K562 (cell line): ENCODE data around the gene AMPD3. TPM values are rescaled to one million over a fixed set of nuclear protein-coding genes. Genes with fewer than 3 reads are reported as not detected.

ENCODE experiments used
- ATAC-seq: fragments of 200-7000 bp; cut with Tn5 transposase; 3 replicates; pipeline ENCODE4 v1.9.1; 2020; ENCODE audit warnings: moderate library complexity
- BruUV-seq: library from RNA; stranded (reverse); fragments of 400-500 nt; replicated peaks from 2 replicates; lab custom pipeline; 2021; lab: Mats Ljungman, UMichigan
- CTCF ChIA-PET: fragments of 300-600 bp; formaldehyde crosslinking; extraction: SDS; loops from one replicate; lab custom pipeline; 2021; ENCODE audit warnings: low intra/inter-chr PET ratio; lab: Yijun Ruan, JAX
- POLR2A ChIA-PET: fragments of 300-600, 350-650 bp; sonication (Branson Sonifier 250); formaldehyde crosslinking; extraction: SDS; loops from one replicate; lab custom pipeline; 2021; ENCODE audit warnings: antibody characterized with exemption, inconsistent platforms; lab: Yijun Ruan, JAX
- DNase-seq, 4 experiments: peaks; one replicate each; pipeline versions ENCODE4 v3.0.0 to v3.0.0-alpha.2; 2011 to 2018; ENCODE audit warnings: low spot score in 3 of 4, mixed read lengths in 3 of 4; ENCODE audit errors: extremely low read depth in 1 of 4
- FAIRE-seq: peaks from 2 replicates; lab custom pipeline; 2011; peaks lifted over from hg19 to GRCh38; lab: Jason Lieb, UNC
- H2AFZ ChIP-seq: 2 replicates; pipeline ENCODE4 v1.6.0; 2011; ENCODE audit warnings: low read depth, low read length, control low read depth, inconsistent platforms
- H3K27ac ChIP-seq: fragments of 200-600 bp; 3 replicates; pipeline ENCODE4 v1.8.0; 2011; ENCODE audit warnings: low read depth, mild to moderate bottlenecking, control low read depth, inconsistent platforms, low read length, moderate library complexity, mixed read lengths; ENCODE audit errors: extremely low read depth
- H3K27me3 ChIP-seq, 2 experiments: fragments of 300-600 bp in 1 of 2; 2 replicates in 1 of 2; 3 replicates in 1 of 2; pipeline versions ENCODE4 v1.6.0 to v1.8.0; 2011; ENCODE audit warnings: inconsistent platforms in 2 of 2, low read length in 2 of 2, mild to moderate bottlenecking in 1 of 2, mixed read lengths in 1 of 2, moderate library complexity in 1 of 2; ENCODE audit not compliant: control insufficient read depth in 2 of 2, insufficient read depth in 2 of 2
- H3K36me3 ChIP-seq: fragments of 300-600 bp; 3 replicates; pipeline ENCODE4 v1.8.0; 2011; ENCODE audit warnings: mild to moderate bottlenecking, low read length, inconsistent platforms; ENCODE audit not compliant: control insufficient read depth, insufficient read depth
- H3K4me1 ChIP-seq, 2 experiments: fragments of 200-600 bp in 1 of 2; replicated peaks in 1 of 2; 2 replicates in 1 of 2; 3 replicates in 1 of 2; pipeline versions ENCODE4 v1.5.1 to v1.8.0; 2011; ENCODE audit warnings: inconsistent platforms in 2 of 2, low read length in 2 of 2, mild to moderate bottlenecking in 1 of 2, mixed read lengths in 1 of 2, moderate library complexity in 1 of 2; ENCODE audit not compliant: control insufficient read depth in 2 of 2, insufficient read depth in 2 of 2
- H3K4me2 ChIP-seq: 2 replicates; pipeline ENCODE4 v1.6.1; 2011; ENCODE audit warnings: low read length, control low read depth, inconsistent platforms, mixed read lengths; ENCODE audit not compliant: insufficient read depth
- H3K4me3 ChIP-seq: fragments of 200-600 bp; sonication (generic), shearing (Covaris generic); 2 replicates; pipeline ENCODE4 v1.5.1; 2016; ENCODE audit warnings: control low read depth, inconsistent platforms
- H3K79me2 ChIP-seq: fragments of 200-600 bp; 3 replicates; pipeline ENCODE4 v1.8.0; 2011; ENCODE audit warnings: low read length, inconsistent platforms; ENCODE audit not compliant: control insufficient read depth, insufficient read depth
- H3K9ac ChIP-seq, 2 experiments: 2 replicates each; pipeline versions ENCODE4 v1.6.0 to v1.6.1; 2011; ENCODE audit warnings: low read depth in 2 of 2, low read length in 2 of 2, control low read depth in 1 of 2, inconsistent platforms in 1 of 2, mild to moderate bottlenecking in 1 of 2, mixed read lengths in 1 of 2; ENCODE audit not compliant: insufficient read depth in 1 of 2
- H3K9me1 ChIP-seq: one replicate; pipeline ENCODE4 v1.6.0; 2011; ENCODE audit warnings: inconsistent platforms, mild to moderate bottlenecking, low read length, moderate library complexity; ENCODE audit not compliant: control insufficient read depth, insufficient read depth
- H3K9me3 ChIP-seq: replicated peaks from 2 replicates; pipeline ENCODE4 v1.5.1; 2011; ENCODE audit warnings: low read depth, low read length, inconsistent platforms; ENCODE audit not compliant: control insufficient read depth, insufficient read depth
- H4K20me1 ChIP-seq: replicated peaks from 2 replicates; pipeline ENCODE4 v1.6.1; 2011; ENCODE audit warnings: low read length, inconsistent platforms, mixed read lengths; ENCODE audit not compliant: control insufficient read depth, insufficient read depth
- ARID1B ChIP-seq: fragments of 450-650 bp; IDR thresholded peaks from 2 replicates; pipeline ENCODE4 v1.6.1; 2016; ENCODE audit warnings: antibody characterized with exemption, mild to moderate bottlenecking, inconsistent platforms
- ATF4 ChIP-seq: fragments of 450-650 bp; formaldehyde crosslinking; IDR thresholded peaks from 2 replicates; pipeline ENCODE4 v1.4.0; 2022; ENCODE audit warnings: mild to moderate bottlenecking, moderate library complexity
- BRD4 ChIP-seq: fragments of 200-600 bp; sonication (generic); IDR thresholded peaks from 2 replicates; pipeline ENCODE4 v1.6.1; 2017; ENCODE audit warnings: inconsistent platforms
- CBFA2T3 ChIP-seq: fragments of 450-650 bp; IDR thresholded peaks from 2 replicates; pipeline ENCODE4 v1.6.1; 2017
- CBX8 ChIP-seq: fragments of 200-600 bp; sonication (generic); IDR thresholded peaks from 2 replicates; pipeline ENCODE4 v1.6.1; 2012; ENCODE audit warnings: borderline replicate concordance, mixed run types, low read depth, mild to moderate bottlenecking, moderate library complexity, mixed read lengths, low read length, control low read depth, inconsistent platforms; ENCODE audit not compliant: poor library complexity, severe bottlenecking; ENCODE audit errors: extremely low read depth
- MEIS2 ChIP-seq: fragments of 450-650 bp; IDR thresholded peaks from 2 replicates; pipeline ENCODE4 v1.6.1; 2014; ENCODE audit warnings: mild to moderate bottlenecking; ENCODE audit not compliant: partially characterized antibody
- RBBP5 ChIP-seq: fragments of 200-600 bp; sonication (generic); IDR thresholded peaks from 2 replicates; pipeline ENCODE4 v1.6.1; 2012; ENCODE audit warnings: borderline replicate concordance, mild to moderate bottlenecking, low read length, control low read depth, inconsistent platforms; ENCODE audit not compliant: insufficient read depth, poor library complexity, severe bottlenecking
- SMARCA4 ChIP-seq: fragments of 450-650 bp; IDR thresholded peaks from 2 replicates; pipeline ENCODE4 v1.6.1; 2016
- SREBF2 ChIP-seq: sonication (generic); formaldehyde crosslinking; IDR thresholded peaks from 2 replicates; pipeline ENCODE4 v1.4.0; 2020; ENCODE audit warnings: mild to moderate bottlenecking, missing genetic modification reagents
- TAF15 ChIP-seq: fragments of 200-400 bp; formaldehyde crosslinking; IDR thresholded peaks from 2 replicates; pipeline ENCODE4 v1.6.1; 2017; ENCODE audit warnings: mild to moderate bottlenecking, low read depth, low read length, moderate library complexity
- TAL1 ChIP-seq: fragments of 450-650 bp; IDR thresholded peaks from 2 replicates; pipeline ENCODE4 v1.6.1; 2016; ENCODE audit warnings: mild to moderate bottlenecking
- TCF3 ChIP-seq: sonication (generic); formaldehyde crosslinking; IDR thresholded peaks from 2 replicates; pipeline ENCODE4 v1.4.0; 2020; ENCODE audit warnings: mild to moderate bottlenecking, missing genetic modification reagents
- TEAD4 ChIP-seq, 2 experiments: sonication (generic) in 1 of 2; formaldehyde crosslinking in 1 of 2; IDR thresholded peaks; 2 replicates each; pipeline versions ENCODE4 v1.6.1 to v1.8.0; 2012 to 2022; ENCODE audit warnings: borderline replicate concordance in 1 of 2, inconsistent platforms in 1 of 2, low read length in 1 of 2, mild to moderate bottlenecking in 1 of 2, missing genetic modification reagents in 1 of 2
- ZNF217 ChIP-seq: sonication (generic); formaldehyde crosslinking; IDR thresholded peaks from 2 replicates; pipeline ENCODE4 v1.8.0; 2022; ENCODE audit warnings: mild to moderate bottlenecking, missing genetic modification reagents
- ZNF408 ChIP-seq: fragments of 250-450 bp; sonication (Bioruptor Pico); IDR thresholded peaks from 2 replicates; pipeline ENCODE4 v1.4.0; 2020; ENCODE audit warnings: low read depth, mild to moderate bottlenecking, moderate library complexity
- ZNF57 ChIP-seq: fragments of 450-650 bp; formaldehyde crosslinking; IDR thresholded peaks from 2 replicates; pipeline ENCODE4 v1.4.0; 2020; ENCODE audit warnings: mild to moderate bottlenecking, moderate library complexity
- ZNF644 ChIP-seq: fragments of 200-800 bp; sonication (Bioruptor generic); IDR thresholded peaks from 2 replicates; pipeline ENCODE4 v1.6.1; 2016; ENCODE audit warnings: low read depth, missing genetic modification characterization, missing compliant biosample characterization
- WGBS: fragments of 100-300 bp; shearing (Covaris generic); methylation state at CpG from one replicate; pipeline ENCODE4 v1.1.6; 2016; ENCODE audit warnings: low coverage, mixed read lengths; ENCODE audit not compliant: insufficient coverage; ENCODE audit errors: missing lambda C conversion rate; 5-methylcytosine and 5-hydroxymethylcytosine counted together
- in situ Hi-C: fragments of 300-500 bp; cut with MboI; formaldehyde crosslinking; loops from 4 replicates; pipeline ENCODE4 v1.15.0; 2018; ENCODE audit warnings: inconsistent platforms, mixed read lengths
- intact Hi-C: fragments of 100-400 bp; cut with micrococcal nuclease; formaldehyde crosslinking; loops from 2 replicates; pipeline ENCODE4 v1.14.2; 2022
- polyA plus RNA-seq, 8 experiments: library from polyadenylated mRNA; depleted of rRNA in 4 of 8; stranded (reverse) in 5 of 8; unstranded in 3 of 8; fragments of >200 nt; fragmentation: Nextera tagmentation in 2 of 8; fragmentation: Illumina TruSeq in 1 of 8; extraction: Ambion mirVana in 2 of 8; extraction: Trizol in 1 of 8; gene quantifications; 2 replicates each; pipeline versions ENCODE4 v1.2.1 to v1.2.3, GENCODE V29; 2011 to 2014; ENCODE audit warnings: inconsistent platforms in 1 of 8, missing spikeins in 1 of 8
- total RNA-seq, 7 experiments: library from RNA; depleted of rRNA in 6 of 7; stranded (reverse); fragments of >200 nt in 6 of 7; fragmentation: Illumina TruSeq in 2 of 7; extraction: Trizol in 2 of 7; gene quantifications; 2 replicates each; pipeline versions ENCODE4 v1.2.1 to v1.2.3, GENCODE V29; 2011 to 2021; ENCODE audit warnings: low replicate concordance in 1 of 7

Gene AMPD3
- total and polyA plus RNA-seq, 9 of the 15 experiments (the other 6 are each of a cell fraction or from before 2014, with no cell fraction given), result 4.4 to 23.6 (median 11.2) TPM

- peaks cover 0 to 4% of the 10 kb centered on the region in 2 experiments; a peak in 2 of 5 replicates for H3K4me1 ChIP-seq
- H3K27me3 ChIP-seq, result no peaks in the 10 kb centered on the region
- H2AFZ ChIP-seq, result no peak overlapping the region
- DNase-seq (peak in 1 of 4 experiments; percentile 24), ATAC-seq (no peak), FAIRE-seq (no peak)
- H3K4me2 ChIP-seq, result no peak overlapping the region
- H3K79me2 ChIP-seq, result no peaks in the 10 kb centered on the region
- no peaks in the 10 kb centered on the region for H3K9me3 ChIP-seq
- in situ Hi-C loops (no loop called here), intact Hi-C loops (no loop called here)
- H4K20me1 ChIP-seq, result no peaks in the 10 kb centered on the region
- no peak overlapping the region for H3K4me3 ChIP-seq
- TF ChIP-seq TCF3 (CRISPR knock-in tag), result peak; percentile 48
- peak; percentile 52; the same call in 1 of the 2 replicates for TF ChIP-seq TEAD4 (IDR thresholded peaks at IDR 0.05; ENCODE audit: low read length)
- TF ChIP-seq TEAD4 (CRISPR knock-in tag; IDR thresholded peaks at IDR 0.05; ENCODE audit: borderline replicate concordance), result no peak
- TF ChIP-seq ATF4 (CRISPR knock-in tag), result no peak
- peak; percentile 34 for TF ChIP-seq MEIS2
- TF ChIP-seq ARID1B, result peak; percentile 33; the same call in 1 of the 2 replicates
- TF ChIP-seq BRD4, result no peak
- TF ChIP-seq TAF15, result no peak
- TF ChIP-seq ZNF644 (tag), result no peak
- TF ChIP-seq RBBP5, result no peak
- TF ChIP-seq TAL1, result peak; percentile 29; the same call in 1 of the 2 replicates
- TF ChIP-seq ZNF217 (CRISPR knock-in tag), result no peak
- 0 out of 2 replicates have a peak, but pooled peaks have one; percentile 23 for TF ChIP-seq SMARCA4
- TF ChIP-seq SREBF2 (CRISPR knock-in tag), result no peak
- no peak for TF ChIP-seq ZNF57 (CRISPR knock-in tag)
- peak; percentile 45 for TF ChIP-seq CBFA2T3
- TF ChIP-seq CBX8, result no peak
- no peak for TF ChIP-seq ZNF408 (CRISPR knock-in tag)
- CTCF ChIA-PET, result no interaction called here
- POLR2A ChIA-PET, result interaction anchor here (0.7 to 3.1 kb wide), 4 partner anchors 8 to 179 kb away, joined by 3 to 12 read pairs (median 8); partner anchors contain the start of gene RNF141
- BruUV-seq, result no TSS peak
- no peak overlapping the region for H3K27ac ChIP-seq
- WGBS, result 22% methylated on average over 2 of the region's 2 CpGs
- no peak overlapping the region for H3K9ac ChIP-seq
- H3K36me3 ChIP-seq, result peaks cover 40% of the 10 kb centered on the region
- H3K9me1 ChIP-seq, result no peaks in the 10 kb centered on the region
These were observed 77.5 kb downstream of the AMPD3 start for GRCh38 chr11:10532526-10532925.
